ENCODE measurements around the gene LHFPL5.

The LHFPL5 gene

DNA sequence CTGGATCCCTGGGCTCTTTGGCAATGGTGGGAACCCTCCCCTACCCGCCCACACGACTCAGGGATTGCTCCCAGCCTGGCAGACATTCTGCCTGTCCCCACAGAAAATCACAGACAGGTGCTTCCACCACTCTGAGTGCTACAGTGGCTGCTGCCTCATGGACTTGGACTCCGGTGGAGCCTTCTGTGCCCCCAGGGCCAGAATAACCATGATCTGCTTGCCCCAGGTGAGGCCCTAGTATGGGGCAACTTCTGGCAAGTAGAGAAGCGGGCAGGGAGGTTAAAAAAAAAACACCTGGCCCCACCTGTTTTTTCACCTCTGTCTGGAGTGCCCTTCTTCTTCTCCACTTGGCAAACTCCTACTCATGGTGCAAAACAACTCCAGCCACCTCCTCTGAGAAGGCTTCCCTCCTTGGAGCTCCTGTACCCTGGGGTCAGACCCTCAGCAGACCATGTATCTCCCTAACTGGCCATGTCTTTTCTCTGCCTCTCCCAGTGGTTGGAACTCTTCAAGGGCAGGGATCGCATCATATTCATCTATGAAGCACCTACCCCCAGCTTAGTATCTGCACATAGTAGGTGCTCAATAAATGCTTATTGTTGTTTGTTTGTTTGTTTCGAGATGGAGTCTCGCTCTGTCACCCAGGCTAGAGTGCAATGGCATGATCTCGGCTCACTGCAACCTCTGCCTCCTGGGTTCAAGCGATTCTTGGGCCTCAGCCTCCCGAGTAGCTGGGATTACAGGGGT is 27.6 kb upstream of the LHFPL5 start:
- ATAC-seq (ENCODE audit: insufficient read depth, low read depth) = no peak
- Histone ChIP-seq H3K36me3 (ENCODE audit: insufficient read depth, low read length) (no peaks in the 10 kb centered on the region), H3K79me2 (ENCODE audit: insufficient read depth, low read length) (no peaks in the 10 kb centered on the region), H2AFZ (ENCODE audit: low read depth, low read length) (no peak overlapping the region), H3K27me3 (ENCODE audit: insufficient read depth, low read length, poor library complexity) (peaks cover 17% of the 10 kb centered on the region), H3K9me3 (ENCODE audit: insufficient read depth, low read length, severe bottlenecking) (no peaks in the 10 kb centered on the region), H3K4me3 (ENCODE audit: low read depth in 1 of 2, low read length in 2 of 2) (no peak overlapping the region), H3K27ac (ENCODE audit: low read length) (no peak overlapping the region), H3K4me1 (ENCODE audit: insufficient read depth, low read length) (no peaks in the 10 kb centered on the region), H3K9ac (ENCODE audit: low read depth, low read length) (no peak overlapping the region), H4K20me1 (ENCODE audit: insufficient read depth, low read length) (no peaks in the 10 kb centered on the region), H3K4me2 (ENCODE audit: insufficient read depth, low read length) (no peak overlapping the region)
- DNase-seq = no peak
- no peak for TF ChIP-seq EZH2 (IDR thresholded peaks at IDR 0.05; ENCODE audit: borderline replicate concordance, low read depth, low read length, severe bottlenecking)
- TF ChIP-seq, protein P1, sequence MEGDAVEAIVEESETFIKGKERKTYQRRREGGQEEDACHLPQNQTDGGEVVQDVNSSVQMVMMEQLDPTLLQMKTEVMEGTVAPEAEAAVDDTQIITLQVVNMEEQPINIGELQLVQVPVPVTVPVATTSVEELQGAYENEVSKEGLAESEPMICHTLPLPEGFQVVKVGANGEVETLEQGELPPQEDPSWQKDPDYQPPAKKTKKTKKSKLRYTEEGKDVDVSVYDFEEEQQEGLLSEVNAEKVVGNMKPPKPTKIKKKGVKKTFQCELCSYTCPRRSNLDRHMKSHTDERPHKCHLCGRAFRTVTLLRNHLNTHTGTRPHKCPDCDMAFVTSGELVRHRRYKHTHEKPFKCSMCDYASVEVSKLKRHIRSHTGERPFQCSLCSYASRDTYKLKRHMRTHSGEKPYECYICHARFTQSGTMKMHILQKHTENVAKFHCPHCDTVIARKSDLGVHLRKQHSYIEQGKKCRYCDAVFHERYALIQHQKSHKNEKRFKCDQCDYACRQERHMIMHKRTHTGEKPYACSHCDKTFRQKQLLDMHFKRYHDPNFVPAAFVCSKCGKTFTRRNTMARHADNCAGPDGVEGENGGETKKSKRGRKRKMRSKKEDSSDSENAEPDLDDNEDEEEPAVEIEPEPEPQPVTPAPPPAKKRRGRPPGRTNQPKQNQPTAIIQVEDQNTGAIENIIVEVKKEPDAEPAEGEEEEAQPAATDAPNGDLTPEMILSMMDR (IDR thresholded peaks at IDR 0.05; ENCODE audit: borderline replicate concordance, extremely low read depth, low read length, poor library complexity, severe bottlenecking) = no peak

DNA sequence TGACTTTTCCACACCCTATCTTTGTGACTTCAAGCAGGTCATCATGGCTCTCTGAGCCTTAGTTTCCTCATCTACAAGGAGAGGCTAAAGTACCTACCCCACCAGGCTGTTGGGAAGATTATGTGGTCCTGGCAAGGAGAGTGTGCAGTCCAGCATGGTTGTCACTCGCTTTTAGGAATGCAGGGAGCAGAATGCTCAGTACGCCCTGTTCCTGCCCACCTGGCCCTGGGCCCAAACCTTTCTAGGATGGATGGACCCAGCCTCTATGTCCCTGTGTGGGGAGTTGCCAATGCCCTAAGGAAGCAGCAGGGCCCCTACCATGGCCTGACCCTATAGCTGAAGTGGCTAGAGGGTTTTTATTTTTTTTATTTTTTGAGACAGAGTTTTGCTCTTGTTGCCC is 26.7 kb upstream of the LHFPL5 start:
- no peak overlapping the region for H3K27ac ChIP-seq (ENCODE audit: low read length)
- H4K20me1 ChIP-seq (ENCODE audit: insufficient read depth, low read length) = no peaks in the 10 kb centered on the region
- H2AFZ ChIP-seq (ENCODE audit: low read depth, low read length) = no peak overlapping the region
- no peaks in the 10 kb centered on the region for H3K9me3 ChIP-seq (ENCODE audit: insufficient read depth, low read length, severe bottlenecking)
- no peak overlapping the region for H3K4me3 ChIP-seq (ENCODE audit: low read depth in 1 of 2, low read length in 2 of 2)
- peaks cover 17% of the 10 kb centered on the region for H3K27me3 ChIP-seq (ENCODE audit: insufficient read depth, low read length, poor library complexity)
- DNase-seq (no peak), ATAC-seq (ENCODE audit: insufficient read depth, low read depth) (no peak)
- TF ChIP-seq, protein P1 (IDR thresholded peaks at IDR 0.05; ENCODE audit: borderline replicate concordance, extremely low read depth, low read length, poor library complexity, severe bottlenecking) = no peak
- no peak for TF ChIP-seq EZH2 (IDR thresholded peaks at IDR 0.05; ENCODE audit: borderline replicate concordance, low read depth, low read length, severe bottlenecking)
- no peak overlapping the region for H3K4me2 ChIP-seq (ENCODE audit: insufficient read depth, low read length)
- H3K4me1 ChIP-seq (ENCODE audit: insufficient read depth, low read length) = no peaks in the 10 kb centered on the region
- H3K79me2 ChIP-seq (ENCODE audit: insufficient read depth, low read length) = no peaks in the 10 kb centered on the region
- no peak overlapping the region for H3K9ac ChIP-seq (ENCODE audit: low read depth, low read length)
- no peaks in the 10 kb centered on the region for H3K36me3 ChIP-seq (ENCODE audit: insufficient read depth, low read length)

DNA sequence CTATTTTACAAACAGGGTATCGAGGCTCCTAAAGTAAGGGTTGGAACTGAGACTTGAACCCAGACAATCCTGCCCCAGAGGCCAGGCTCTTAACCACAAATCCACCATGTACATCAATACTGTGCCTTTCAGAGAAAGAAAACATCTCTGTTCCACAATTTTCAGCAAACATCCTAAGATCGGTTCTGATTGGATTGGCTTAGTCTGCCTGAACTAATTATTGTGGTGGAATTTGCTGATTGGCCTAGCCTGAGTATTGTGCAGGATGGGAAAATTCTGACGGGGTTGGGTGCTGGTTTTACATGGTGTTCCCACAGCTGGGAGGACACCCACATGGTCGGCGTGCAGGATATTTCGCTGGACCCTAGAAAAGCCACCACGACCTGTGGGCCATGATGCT is 24.4 kb upstream of the LHFPL5 start, which contains the start of gene CLPSL1:
TSS of gene CLPSL1 (plus strand) at position 301 of the 400 bp plus-strand sequence. CDS start at position 393, 92 bp downstream.
- no peaks in the 10 kb centered on the region for H3K9me3 ChIP-seq (ENCODE audit: insufficient read depth, low read length, severe bottlenecking)
- no peak within 1 kb of the TSS for H3K4me2 ChIP-seq (ENCODE audit: insufficient read depth, low read length)
- H3K4me1 ChIP-seq (ENCODE audit: insufficient read depth, low read length) = no peaks in the 10 kb centered on the region
- ATAC-seq (ENCODE audit: insufficient read depth, low read depth) (no peak), DNase-seq (no peak)
- H3K27me3 ChIP-seq (ENCODE audit: insufficient read depth, low read length, poor library complexity) = peaks cover 9% of the 10 kb centered on the region
- H3K9ac ChIP-seq (ENCODE audit: low read depth, low read length) = no peak within 1 kb of the TSS
- H3K36me3 ChIP-seq (ENCODE audit: insufficient read depth, low read length) = no peaks in the 10 kb centered on the region
- H3K79me2 ChIP-seq (ENCODE audit: insufficient read depth, low read length) = no peaks in the 10 kb centered on the region
- H3K27ac ChIP-seq (ENCODE audit: low read length) = no peak within 1 kb of the TSS
- no peak within 1 kb of the TSS for H3K4me3 ChIP-seq (ENCODE audit: low read depth in 1 of 2, low read length in 2 of 2)
- no peaks in the 10 kb centered on the region for H4K20me1 ChIP-seq (ENCODE audit: insufficient read depth, low read length)
- no peak within 1 kb of the TSS for H2AFZ ChIP-seq (ENCODE audit: low read depth, low read length)
- TF ChIP-seq, protein P1 (IDR thresholded peaks at IDR 0.05; ENCODE audit: borderline replicate concordance, extremely low read depth, low read length, poor library complexity, severe bottlenecking) = no peak
- no peak for TF ChIP-seq EZH2 (IDR thresholded peaks at IDR 0.05; ENCODE audit: borderline replicate concordance, low read depth, low read length, severe bottlenecking)

Data from DND-41 (cell line).